GM18508 (cell line): ENCODE measurements around the gene VIT.

Experiments used
- ATAC-seq: cut with Tn5 transposase; IDR thresholded peaks from one replicate; pipeline ENCODE4 v1.9.1; 2021; ENCODE audit warnings: moderate number of reproducible peaks; ENCODE audit not compliant: insufficient read depth, unreplicated experiment

VIT gene

DNA sequence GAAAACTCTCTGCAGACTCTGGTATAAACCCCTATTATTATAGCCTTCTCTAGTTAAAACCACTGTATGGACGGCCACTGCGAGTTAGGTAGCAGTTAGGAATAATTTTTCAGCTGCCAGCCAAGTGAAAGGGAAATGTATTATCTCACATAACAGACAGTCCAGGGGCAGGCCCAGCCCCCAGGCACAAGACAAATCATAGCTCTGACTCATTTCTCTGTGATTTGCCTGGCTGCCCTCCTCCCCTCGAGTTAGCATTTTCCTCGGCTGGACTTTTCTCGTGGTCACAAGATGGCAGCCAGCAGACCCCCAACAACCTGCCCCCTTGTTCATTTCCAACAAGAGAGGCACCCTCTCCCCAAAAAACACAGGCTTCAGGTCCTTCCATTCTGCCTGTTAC is 10.5 kb downstream of the VIT start:
- ATAC-seq: no peak

DNA sequence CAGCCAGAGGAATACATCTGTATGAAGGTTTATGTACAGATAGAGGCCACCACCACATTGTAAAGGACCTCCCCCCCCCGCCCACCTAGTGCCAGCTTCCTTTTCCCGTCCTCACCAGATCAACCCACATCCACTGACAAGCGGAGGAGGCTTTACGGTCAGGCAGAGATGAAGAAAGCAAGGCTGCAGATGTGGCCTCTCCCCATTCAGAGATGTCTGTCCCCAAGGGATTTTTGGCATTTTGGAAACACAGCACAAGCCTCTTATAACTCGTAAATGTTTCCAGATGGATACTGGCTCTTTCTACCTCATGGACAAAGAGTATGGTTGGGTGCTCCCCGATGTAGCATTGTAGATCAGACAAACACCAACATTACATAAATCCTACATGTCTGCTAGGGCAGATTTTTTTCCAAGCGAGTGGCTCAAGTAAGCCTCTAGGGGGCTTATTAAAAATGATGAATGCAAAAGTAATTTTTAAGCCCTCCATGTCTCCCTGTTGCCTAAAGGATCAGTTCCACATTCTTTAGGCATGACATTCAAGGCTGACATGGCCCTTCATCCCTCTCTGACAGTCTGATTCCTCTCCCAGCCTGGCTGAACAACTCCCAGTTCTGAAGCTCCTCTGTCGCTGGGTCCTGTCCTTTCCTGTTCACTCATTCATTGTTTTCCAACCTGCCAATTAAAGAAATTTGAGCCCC is 11.7 kb downstream of the VIT start:
- no peak for ATAC-seq

GRCh38 chr2:36710858-36711515 is 14.5 kb downstream of the VIT start:
- ATAC-seq: no peak

GRCh38 chr2:36711741-36712314 is 15.3 kb downstream of the VIT start:
- no peak for ATAC-seq

DNA sequence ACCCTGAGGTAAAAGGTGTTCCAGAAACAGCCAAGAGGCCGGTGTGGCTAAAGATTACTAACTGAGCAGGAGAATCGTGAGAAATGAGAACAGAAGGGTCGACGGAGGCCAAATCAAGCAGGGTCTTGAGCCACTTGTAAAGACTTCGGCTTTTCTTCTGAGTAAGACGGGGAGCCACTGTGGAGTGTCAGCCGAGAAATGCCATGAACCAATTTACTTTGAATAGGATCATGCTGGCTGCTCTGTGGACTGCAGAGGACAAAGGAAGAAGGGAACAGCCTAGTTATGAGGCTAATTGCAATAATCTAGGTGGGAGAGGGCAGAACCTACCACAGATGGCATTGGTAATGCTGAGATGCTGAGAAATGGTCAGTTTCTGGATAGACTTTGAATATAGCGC is 16.8 kb downstream of the VIT start:
- ATAC-seq: no peak

GRCh38 chr2:36716111-36716510 is 19.6 kb downstream of the VIT start:
- ATAC-seq: no peak

DNA sequence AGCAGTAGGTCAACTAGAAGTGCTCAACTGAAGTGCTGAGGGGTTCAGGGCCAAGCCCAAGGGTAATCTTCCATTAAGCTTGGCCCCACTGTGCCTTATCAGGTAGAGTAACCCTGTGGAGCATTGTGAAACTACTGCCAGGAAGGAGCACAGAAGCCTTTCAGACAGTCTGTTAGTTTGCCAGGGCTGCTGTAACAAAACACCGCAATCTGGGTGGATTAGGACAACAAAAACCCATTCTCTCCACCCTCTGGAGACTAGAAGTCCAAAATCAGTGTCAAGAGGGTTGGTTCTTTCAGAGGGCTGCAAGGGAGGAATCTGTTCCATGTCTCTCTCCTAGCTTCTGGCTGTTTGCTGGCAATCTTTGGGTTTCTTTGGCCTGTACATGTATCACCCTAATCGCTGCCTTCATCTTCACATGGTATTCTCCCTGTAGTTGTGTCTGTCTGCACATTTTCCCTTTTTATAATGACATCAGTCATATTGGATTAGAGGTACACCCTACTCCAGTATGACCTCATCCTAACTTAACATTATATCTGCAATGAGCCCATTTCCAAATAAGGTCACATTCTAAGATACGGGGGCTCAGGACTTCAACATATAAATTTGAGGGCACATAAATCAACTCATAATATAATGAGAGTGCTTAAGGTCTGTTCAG is 21.2 kb downstream of the VIT start:
- ATAC-seq: no peak

GRCh38 chr2:36727550-36727949 is 31.0 kb downstream of the VIT start:
- no peak for ATAC-seq

GRCh38 chr2:36729067-36729466 is 32.6 kb downstream of the VIT start:
- ATAC-seq: no peak

DNA sequence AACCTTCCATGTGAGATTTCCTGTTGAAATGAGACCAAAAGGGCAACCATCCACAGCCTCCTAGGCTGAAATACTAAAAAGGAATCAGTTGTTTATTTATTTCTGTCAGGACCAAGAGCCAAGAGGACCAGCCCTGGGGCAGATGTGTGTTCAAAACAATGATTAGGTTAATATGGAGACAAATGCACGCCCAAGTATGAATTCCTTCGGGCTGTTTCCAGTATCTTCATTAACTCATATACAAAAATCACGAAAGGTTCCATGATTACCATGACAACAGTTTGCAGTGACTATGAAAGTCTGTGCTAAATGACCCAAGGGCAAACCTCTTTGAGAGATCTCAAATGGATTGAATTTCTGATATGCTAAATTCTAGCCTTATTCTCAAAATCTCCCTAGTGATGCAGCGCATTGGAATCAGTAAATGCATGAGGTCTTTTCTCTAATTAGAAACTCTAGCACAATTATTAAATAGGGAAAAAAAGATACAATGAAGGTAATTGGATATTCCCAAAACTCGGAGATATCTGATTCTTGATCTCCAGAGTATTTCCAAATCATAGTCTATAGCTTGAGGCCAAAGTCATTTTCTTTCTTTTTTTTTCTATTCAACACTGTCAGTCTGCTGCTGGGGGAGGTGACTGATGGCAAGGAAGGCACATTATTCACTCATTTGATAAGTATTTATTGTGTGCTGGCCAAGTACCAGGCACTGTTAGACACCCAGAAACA is 35.6 kb downstream of the VIT start:
- no peak for ATAC-seq

DNA sequence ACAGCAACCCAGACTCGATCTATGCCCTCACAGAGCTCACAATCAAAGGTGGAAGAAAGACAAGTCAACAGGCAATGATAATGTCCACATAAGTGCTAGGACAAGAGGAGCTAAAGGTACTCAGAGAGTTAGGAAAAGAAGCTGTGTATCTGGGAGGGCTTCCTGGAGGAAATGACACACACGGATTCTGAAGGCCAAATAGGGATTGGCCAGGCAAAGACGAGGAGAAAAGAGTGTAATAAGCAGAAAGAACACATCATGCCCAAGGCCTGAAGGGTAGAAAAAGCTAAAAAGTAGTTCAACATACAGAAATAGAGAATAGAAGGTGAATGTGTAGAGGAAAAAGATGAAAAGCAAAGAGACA is 36.1 kb downstream of the VIT start:
- ATAC-seq: no peak

DNA sequence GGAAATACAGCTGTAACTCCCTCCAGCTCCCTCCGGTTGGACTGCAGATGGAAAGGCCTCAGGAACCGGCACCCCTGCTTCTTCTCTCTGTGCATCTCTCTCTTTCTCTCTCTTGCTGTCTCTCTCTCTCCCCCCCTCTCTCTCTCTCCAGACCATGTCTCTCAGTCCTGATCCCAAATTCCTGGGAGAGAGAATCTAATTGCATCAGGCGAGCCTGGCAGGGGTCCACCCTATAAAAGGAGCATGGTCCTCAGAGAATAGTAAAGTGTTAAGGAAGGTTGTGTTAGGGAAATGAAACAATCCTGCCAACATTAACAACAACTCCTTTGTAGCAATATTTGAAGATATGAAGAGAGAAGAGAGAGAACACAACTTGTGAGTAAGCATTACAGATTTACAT is 36.7 kb downstream of the VIT start:
- ATAC-seq: no peak

- ATAC-seq: no peak
These were observed 37.8 kb downstream of the VIT start for GRCh38 chr2:36734304-36734703.

DNA sequence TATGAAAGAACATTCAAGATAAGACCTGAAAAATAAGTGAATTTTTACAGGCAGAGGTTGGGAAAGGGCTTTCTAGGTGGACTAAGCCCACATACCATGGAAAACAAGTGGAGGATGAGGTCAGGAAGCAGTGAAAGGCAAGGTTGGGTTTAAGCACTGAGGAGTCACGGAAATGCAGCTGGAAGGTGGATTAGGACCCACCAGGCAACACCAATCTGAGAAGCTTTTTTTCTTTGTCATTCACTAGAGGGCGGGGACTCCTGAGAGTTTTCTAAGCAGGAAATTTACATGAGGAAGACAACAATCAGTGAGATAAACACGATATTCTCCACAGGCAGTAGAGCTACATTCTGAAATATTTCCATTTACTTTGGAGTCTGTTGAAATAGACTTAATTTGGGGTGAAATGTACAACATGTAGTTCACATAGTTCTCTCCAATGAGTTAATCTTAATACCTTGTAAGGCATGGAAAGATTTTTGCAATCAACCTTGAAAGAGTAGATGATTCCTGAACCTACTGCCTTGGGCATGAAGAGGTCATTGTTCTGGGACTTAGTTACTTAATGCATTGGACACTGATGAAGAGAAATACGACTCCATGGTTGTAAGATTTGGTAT is 40.7 kb downstream of the VIT start:
- ATAC-seq: no peak

GRCh38 chr2:36740061-36740460 is 43.6 kb downstream of the VIT start:
- no peak for ATAC-seq

- ATAC-seq: no peak
These were observed 44.8 kb downstream of the VIT start for GRCh38 chr2:36741188-36741837.

DNA sequence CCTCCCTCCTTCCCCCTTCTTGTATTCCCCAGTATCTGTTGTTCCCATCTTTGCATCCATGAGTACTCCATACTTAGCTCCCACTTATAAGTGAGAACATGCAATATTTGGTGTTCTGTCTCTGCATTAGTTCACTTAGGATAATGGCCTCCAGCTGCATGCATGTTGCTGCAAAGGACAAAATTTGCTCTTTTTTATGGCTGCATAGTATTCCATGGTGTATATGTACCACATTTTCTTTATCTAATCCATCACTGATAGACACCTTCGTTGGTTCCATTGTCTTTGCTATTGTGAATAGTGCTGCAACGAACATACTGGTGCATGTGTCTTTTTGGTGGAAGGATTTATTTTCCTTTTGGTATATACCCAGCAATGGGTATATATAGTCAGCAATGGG is 47.4 kb downstream of the VIT start:
- no peak for ATAC-seq

GRCh38 chr2:36748166-36748565 is 51.7 kb downstream of the VIT start:
- ATAC-seq: no peak

DNA sequence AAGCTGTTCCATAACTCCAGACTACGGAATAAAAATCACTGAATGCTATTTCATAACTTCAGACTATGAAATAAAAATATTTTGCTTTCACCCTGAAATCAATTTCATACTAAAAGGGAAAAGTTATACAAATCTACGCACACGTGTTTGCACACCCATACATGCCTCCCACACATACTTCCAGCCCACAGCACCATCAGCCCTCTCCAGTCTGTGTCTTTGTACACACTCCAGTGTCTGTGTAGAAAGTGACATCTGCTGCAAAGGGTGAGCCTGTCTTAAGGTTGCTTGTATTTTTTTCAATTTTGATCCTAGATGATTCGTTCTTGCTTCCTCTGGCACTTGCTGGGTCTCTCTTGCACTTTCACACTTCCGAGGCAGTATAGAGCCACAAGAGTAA is 53.6 kb downstream of the VIT start:
- no peak for ATAC-seq

- ATAC-seq: no peak
These were observed 57.3 kb downstream of the VIT start for GRCh38 chr2:36753706-36754221.
